Measurements from ENCODE around the gene RAI14.

RAI14 gene

DNA sequence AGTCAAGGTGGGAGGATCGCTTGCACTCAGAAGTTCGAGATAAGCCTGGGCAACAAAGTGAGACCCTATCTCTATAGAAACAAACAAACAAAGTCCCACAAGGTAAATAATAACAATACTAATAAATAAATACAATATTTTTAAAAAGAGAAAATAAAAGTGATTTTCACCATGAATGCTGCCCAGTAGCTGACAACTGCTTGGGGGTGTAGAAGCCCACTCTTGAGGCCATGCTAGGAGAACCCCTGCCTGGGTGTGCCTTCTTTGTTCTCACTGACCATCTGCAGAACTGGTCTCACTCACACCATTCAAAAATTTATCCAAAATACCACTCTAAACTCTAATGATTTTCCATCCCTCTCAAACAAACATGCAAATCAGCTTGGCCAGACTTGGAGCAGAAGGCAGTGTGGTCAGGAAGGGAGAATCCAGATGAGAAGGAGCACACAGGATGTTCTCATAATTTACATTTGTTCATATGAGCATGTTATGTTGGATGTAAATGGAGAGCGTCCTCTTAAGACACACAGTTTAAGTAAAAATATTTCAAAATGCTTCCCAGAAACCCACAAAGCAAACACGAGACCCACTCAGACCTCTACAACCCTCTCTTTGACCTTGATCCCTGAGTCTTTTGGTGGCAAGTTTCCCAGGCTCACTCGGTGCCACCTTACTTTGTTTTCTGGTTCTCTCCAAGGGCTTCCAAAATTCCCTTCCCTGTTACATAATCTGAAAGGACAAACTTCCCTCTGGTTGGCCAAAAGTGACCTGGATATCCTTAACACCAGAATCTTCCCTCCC, 7.9 kb upstream of the RAI14 start:
- DNase-seq (ENCODE audit: low spot score) = no peak

DNA sequence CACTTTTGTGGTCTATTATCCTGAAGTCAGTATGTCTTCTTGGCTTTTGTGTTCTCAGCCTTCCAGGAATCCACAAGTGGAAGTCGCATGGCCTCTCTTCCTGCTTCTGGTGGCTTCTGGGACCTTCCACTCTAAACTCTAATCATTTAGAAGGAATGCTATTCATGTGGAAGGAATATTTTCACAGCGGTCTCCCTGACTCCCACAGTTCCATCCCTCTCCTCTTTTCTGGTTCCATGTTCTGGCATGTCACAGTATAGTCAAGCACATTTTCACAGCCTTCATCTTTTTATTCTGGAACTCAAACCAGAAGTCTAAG, 7.3 kb upstream of the RAI14 start:
- peak; percentile 50 for DNase-seq (ENCODE audit: low spot score)

DNA sequence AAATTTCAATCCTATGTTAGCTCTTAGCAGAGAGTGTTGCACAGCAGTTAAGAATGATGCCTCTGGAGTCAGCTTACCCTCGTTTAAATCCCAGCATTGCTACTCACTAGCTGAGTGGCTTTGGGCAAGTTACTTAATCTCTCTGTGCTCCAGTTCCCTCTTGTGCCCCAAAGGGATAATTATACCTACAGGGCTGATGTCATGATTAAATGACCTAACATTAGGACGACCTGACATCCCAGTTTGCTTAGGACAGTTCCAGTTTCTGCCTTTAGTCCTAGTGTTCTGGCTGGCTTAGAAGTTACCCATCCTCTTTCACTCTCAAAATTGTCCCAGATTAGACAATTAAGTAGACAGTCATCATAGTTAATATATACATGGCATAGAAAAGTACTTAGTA, 4.3 kb upstream of the RAI14 start:
- no peak for DNase-seq (ENCODE audit: low spot score)

DNA sequence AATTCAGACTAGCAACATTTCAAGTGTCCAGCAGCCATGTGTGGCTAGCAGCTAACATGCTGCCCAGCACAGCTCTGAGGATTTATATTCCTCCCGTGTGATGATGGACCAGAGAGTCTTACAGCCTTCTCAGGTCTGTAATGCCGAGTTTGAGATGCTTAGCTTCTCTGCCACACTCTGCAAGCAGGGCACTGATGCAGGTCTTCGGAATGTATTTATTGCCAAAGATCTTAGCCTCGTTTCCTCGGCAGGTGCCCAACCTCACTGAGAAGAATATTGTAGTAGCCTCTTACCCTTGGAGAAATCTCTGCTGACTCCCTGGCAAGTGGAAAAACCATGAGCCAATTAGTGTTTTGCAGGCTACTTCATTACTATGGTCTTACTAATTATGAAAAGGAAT, 3.7 kb upstream of the RAI14 start:
- no peak for DNase-seq (ENCODE audit: low spot score)

- peak; percentile 50 for DNase-seq (ENCODE audit: low spot score)
Measured at GRCh38 chr5:34652914-34653313, 3.2 kb upstream of the RAI14 start.

DNA sequence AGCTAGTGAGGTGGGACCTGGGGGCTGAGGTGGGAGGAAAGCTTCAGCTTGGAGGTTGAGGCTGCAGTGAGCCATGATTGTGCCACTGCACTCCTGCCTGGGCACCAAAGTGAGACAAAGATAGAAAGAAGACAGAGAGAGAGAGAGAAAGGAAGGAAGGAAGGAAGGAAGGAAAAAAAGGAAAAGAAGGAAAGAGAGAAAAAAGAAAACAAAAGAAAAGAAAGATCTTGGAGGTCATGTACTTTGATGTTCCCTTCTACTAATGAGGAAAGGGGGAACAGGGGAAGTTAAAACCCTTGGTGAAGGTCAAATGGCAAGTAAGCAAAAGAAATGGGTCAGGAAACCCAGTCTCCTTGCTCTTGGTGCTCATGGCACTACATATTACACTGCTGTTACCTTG, 2.4 kb upstream of the RAI14 start:
- DNase-seq (ENCODE audit: low spot score) = no peak

- DNase-seq (ENCODE audit: low spot score) = peak; percentile 53
Measured at GRCh38 chr5:34655354-34655991, 655 bp upstream of the RAI14 start.

DNA sequence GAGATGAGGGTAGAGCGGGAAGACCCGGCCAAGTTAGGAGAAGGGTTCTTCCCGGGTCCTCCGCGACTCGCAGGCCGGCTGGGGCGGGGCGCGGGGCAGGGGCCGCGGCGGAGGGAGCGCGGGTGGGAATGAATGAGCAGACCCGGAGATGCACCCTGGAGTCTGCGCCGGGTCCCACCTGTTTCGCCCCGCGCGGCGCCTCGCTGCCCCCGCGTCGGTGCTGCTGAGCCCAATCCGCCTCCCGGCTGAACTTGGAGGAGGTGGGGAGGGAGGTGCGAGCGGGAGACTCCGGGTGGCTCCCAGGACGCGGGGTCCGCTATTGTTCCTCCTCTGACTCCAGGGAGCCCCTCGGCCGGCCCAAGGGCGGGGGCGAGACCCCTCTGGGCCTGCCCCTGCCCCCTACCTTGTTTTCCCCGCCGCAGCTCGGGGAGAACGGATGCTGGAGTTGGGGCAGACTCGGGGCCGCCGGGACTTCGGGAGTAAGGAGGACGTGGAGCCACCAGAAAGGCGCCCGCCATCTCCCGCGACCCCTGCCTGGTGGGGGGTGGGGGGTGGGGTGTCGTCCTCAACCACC, 659 bp downstream of the RAI14 start:
- DNase-seq (ENCODE audit: low spot score) = peak; percentile 42

- DNase-seq (ENCODE audit: low spot score) = peak; percentile 50
Measured at GRCh38 chr5:34657274-34657921, 1.3 kb downstream of the RAI14 start.

DNA sequence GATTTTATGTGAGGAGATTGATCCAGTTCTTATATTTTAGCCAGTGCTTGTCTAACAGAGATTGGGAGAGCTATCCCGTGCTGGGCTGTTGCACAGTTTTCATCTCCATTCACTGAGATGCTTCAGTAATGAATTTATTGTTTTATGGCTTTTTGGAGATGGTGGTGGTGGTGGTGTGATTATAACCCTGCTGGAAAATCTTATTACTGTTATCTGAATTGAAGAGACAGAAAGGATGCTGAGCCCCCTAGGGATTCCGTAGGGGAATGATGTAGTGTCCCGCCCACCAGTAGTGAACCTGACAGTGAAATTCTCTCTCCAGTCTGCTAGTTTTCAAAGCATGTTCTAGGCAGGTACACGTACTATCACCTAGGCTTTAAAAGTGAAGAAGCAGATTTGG, 1.9 kb downstream of the RAI14 start:
- peak; percentile 36 for DNase-seq (ENCODE audit: low spot score)

GRCh38 chr5:34659168-34659567, 3.0 kb downstream of the RAI14 start:
- DNase-seq (ENCODE audit: low spot score) = no peak

GRCh38 chr5:34660444-34660843, 4.3 kb downstream of the RAI14 start:
- DNase-seq (ENCODE audit: low spot score) = peak; percentile 32

DNA sequence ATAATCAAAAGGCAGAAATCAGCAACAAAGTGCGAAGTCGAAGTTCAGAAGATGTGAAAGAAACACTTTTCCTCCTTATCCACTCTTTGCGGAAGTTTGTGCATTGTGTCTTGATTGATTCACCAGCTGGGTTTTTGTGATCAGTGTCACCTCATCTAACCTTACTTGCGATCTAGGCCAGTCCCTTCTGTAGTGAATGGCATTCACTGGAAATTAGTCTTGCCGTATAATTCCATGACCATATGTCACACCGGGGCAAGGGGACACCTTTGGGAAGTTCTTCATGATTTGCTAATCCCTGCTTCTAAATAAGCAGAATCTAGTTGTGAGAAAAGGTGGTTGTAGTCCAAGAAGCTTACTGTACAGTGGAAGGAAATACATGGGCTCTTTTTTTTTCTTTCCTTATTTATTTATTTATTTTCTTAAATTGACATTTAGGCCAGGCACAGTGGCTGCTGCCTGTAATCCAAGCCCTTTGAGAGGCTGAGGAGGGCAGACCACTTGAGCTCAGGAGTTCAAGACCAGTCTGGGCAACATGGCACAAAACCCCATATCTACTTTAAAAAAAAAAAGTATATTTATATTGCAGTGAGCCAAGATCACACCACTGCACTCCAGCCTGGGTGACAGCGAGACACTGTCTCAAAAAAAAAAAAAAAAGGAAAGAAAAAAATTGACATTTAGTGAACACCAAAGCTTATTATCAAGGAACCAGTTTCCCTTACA, 7.8 kb downstream of the RAI14 start:
- DNase-seq (ENCODE audit: low spot score) = no peak

DNA sequence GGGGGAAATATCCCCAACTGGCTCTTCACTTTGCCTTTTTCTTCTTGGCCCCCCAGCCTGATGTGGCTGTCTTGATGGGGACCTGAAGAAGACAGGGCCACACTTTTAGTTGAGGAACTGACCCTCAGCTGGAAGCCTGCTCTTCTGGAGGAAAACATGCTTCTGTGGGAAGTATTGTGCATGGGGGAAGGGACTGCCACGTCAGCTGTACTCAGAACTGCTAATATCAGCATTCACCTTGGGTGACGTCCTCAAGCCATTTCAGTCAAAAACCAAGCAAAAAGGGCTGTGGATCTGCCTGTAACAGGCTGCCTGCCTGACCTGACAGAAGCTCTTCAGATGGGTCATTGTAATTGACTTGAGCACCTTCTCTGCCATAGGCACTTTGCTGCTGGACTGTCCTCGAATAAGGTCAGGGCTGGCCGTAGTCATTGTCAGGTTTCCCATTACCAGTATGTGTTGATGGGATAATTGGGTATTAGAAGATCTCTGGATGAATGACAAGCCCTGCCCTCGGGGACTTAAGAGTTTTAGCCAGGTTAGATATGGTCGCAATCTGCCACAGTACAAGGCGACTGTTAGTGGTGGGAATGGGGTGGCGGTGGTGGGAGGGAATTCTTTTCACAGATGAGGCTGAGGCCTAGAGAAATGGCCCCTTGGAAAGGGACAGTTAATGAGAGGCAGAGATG, 10.4 kb downstream of the RAI14 start:
- DNase-seq (ENCODE audit: low spot score) = no peak

GRCh38 chr5:34667705-34668104, 11.6 kb downstream of the RAI14 start:
- no peak for DNase-seq (ENCODE audit: low spot score)

GRCh38 chr5:34669931-34670516, 13.9 kb downstream of the RAI14 start:
- no peak for DNase-seq (ENCODE audit: low spot score)

DNA sequence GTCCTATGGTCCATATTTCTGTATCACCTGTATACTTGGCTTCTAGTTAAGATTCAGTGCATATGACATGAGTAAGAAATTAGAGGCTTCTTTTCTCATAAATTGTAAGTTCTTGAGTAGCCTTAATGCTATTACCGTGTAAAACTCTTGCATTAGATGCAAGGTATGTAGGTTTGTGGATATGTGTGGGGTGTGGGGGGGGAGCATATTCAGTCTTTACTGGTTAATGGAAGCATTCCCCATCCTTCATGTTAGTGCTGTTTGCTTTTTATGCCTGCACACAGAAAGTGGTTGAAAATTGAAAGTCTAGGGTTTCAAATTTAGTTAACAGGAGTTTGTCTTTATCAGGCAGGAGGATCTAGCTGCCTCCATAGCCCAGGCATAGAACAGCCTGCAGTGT, 16.1 kb downstream of the RAI14 start:
- no peak for DNase-seq (ENCODE audit: low spot score)

GRCh38 chr5:34673463-34674125, 17.5 kb downstream of the RAI14 start:
- no peak for DNase-seq (ENCODE audit: low spot score)

DNA sequence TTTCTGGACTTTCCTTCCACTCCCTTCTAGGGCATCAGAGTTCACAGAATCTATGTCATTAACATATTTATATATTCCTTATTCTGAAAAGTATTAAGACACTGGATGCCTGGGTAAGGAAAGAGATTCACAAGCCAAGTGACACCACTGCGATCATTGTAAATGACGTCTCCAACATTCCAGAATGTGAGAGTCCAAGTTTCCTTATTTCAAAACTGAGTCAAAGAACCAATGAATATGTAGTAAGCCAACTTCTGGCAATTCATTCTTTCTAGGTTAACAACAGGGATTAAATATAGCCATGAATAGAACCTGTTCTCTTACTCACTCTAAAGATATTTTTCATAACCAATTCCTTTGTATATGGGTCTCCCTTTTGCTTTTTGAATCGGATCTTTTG, 18.1 kb downstream of the RAI14 start:
- DNase-seq (ENCODE audit: low spot score) = peak; percentile 54

GRCh38 chr5:34675857-34676256, 19.7 kb downstream of the RAI14 start:
- DNase-seq (ENCODE audit: low spot score) = no peak

- DNase-seq (ENCODE audit: low spot score) = no peak
Measured at GRCh38 chr5:34676416-34676815, 20.3 kb downstream of the RAI14 start.

Measured in hepatic stellate cell (primary cell).